ENCODE data around the gene RPS6KA2.

The RPS6KA2 gene

GRCh38 chr6:166516251-166516884 is 110.7 kb downstream of the RPS6KA2 start:
- DNase-seq = no peak

- DNase-seq = no peak
Observed at GRCh38 chr6:166515072-166515810, 111.8 kb downstream of the RPS6KA2 start.

GRCh38 chr6:166514196-166514595 is 112.9 kb downstream of the RPS6KA2 start:
- DNase-seq = no peak

GRCh38 chr6:166512567-166512966 is 114.5 kb downstream of the RPS6KA2 start:
- DNase-seq = no peak

- DNase-seq = no peak
Observed at GRCh38 chr6:166511316-166511715, 115.7 kb downstream of the RPS6KA2 start.

- DNase-seq = no peak
Observed at GRCh38 chr6:166509193-166509592, 117.9 kb downstream of the RPS6KA2 start.

- DNase-seq = no peak
Observed at GRCh38 chr6:166508726-166509125, 118.3 kb downstream of the RPS6KA2 start.

- no peak for DNase-seq
Observed at GRCh38 chr6:166507809-166508564, 119.1 kb downstream of the RPS6KA2 start.

GRCh38 chr6:166507380-166507779 is 119.7 kb downstream of the RPS6KA2 start:
- no peak for DNase-seq

- no peak for DNase-seq
Observed at GRCh38 chr6:166505133-166505905, 121.7 kb downstream of the RPS6KA2 start.

- DNase-seq = no peak
Observed at GRCh38 chr6:166504100-166504499, 123.0 kb downstream of the RPS6KA2 start.

- DNase-seq = no peak
Observed at GRCh38 chr6:166503167-166503744, 123.8 kb downstream of the RPS6KA2 start.

GRCh38 chr6:166502453-166502852 is 124.6 kb downstream of the RPS6KA2 start:
- DNase-seq = no peak

- no peak for DNase-seq
Observed at GRCh38 chr6:166501246-166501645, 125.8 kb downstream of the RPS6KA2 start.

GRCh38 chr6:166500246-166500645 is 126.8 kb downstream of the RPS6KA2 start:
- no peak for DNase-seq

- no peak for DNase-seq
Observed at GRCh38 chr6:166499350-166500163, 127.5 kb downstream of the RPS6KA2 start.

- DNase-seq = no peak
Observed at GRCh38 chr6:166498661-166499349, 128.2 kb downstream of the RPS6KA2 start.

GRCh38 chr6:166498228-166498627 is 128.8 kb downstream of the RPS6KA2 start:
- no peak for DNase-seq

- DNase-seq = no peak
Observed at GRCh38 chr6:166497087-166497899, 129.8 kb downstream of the RPS6KA2 start.

GRCh38 chr6:166496460-166496859 is 130.6 kb downstream of the RPS6KA2 start:
- no peak for DNase-seq
